GM12878 (cell line): ENCODE measurements around the gene PCDHGB6. TPM values are rescaled to one million over a fixed set of nuclear protein-coding genes. Genes with fewer than 3 reads are reported as not detected.

Experiments used
- ATAC-seq: fragments of 200-7000 bp; cut with Tn5 transposase; 3 replicates; pipeline ENCODE4 v1.9.1; 2020; ENCODE audit warnings: mild to moderate bottlenecking, moderate library complexity
- BruUV-seq: library from RNA; stranded (reverse); fragments of 400-500 nt; replicated peaks from 2 replicates; lab custom pipeline; 2021; lab: Mats Ljungman, UMichigan
- CTCF ChIA-PET: fragments of 300-600 bp; sonication (Branson Sonifier 250); formaldehyde crosslinking; extraction: SDS; loops from one replicate; lab custom pipeline; 2021; ENCODE audit warnings: inconsistent platforms; lab: Yijun Ruan, JAX
- POLR2A ChIA-PET: fragments of 350-600 bp; formaldehyde crosslinking; extraction: SDS; loops from one replicate; lab custom pipeline; 2021; ENCODE audit warnings: inconsistent platforms; lab: Charles Lee
- RAD21 ChIA-PET: fragments of 300-600 bp; sonication (Branson Sonifier 250); formaldehyde crosslinking; loops from one replicate; lab custom pipeline; 2023; ENCODE audit warnings: antibody characterized with exemption; ENCODE audit not compliant: unreplicated experiment; lab: Charles Lee
- SMC1A ChIA-PET: fragments of 300-600 bp; sonication (Branson Sonifier 250); formaldehyde crosslinking; loops from one replicate; lab custom pipeline; 2023; ENCODE audit not compliant: unreplicated experiment, uncharacterized antibody; lab: Charles Lee
- DNase-seq: peaks from one replicate; pipeline ENCODE4 v3.0.0-alpha.2; 2011; ENCODE audit warnings: low read depth, low spot score
- FAIRE-seq: peaks from 3 replicates; lab custom pipeline; 2011; peaks lifted over from hg19 to GRCh38; lab: Jason Lieb, UNC
- H2AFZ ChIP-seq: 2 replicates; pipeline ENCODE4 v1.6.0; 2011; ENCODE audit warnings: low read depth, low read length, control low read depth; ENCODE audit not compliant: control insufficient read depth
- H3K27ac ChIP-seq: 2 replicates; pipeline ENCODE4 v1.5.1; 2011; ENCODE audit warnings: control low read depth; ENCODE audit not compliant: control insufficient read depth, insufficient read depth
- H3K27me3 ChIP-seq, 2 experiments: replicated peaks in 1 of 2; 2 replicates each; pipeline versions ENCODE4 v1.6.0 to v1.6.1; 2011; ENCODE audit warnings: low read length in 1 of 2; ENCODE audit not compliant: control insufficient read depth in 2 of 2, insufficient read depth in 2 of 2
- H3K36me3 ChIP-seq, 2 experiments: 2 replicates each; pipeline ENCODE4 v1.5.1; 2011; ENCODE audit warnings: low read length in 1 of 2; ENCODE audit not compliant: control insufficient read depth in 2 of 2, insufficient read depth in 2 of 2
- H3K4me1 ChIP-seq: 2 replicates; pipeline ENCODE4 v1.6.1; 2011; ENCODE audit warnings: mild to moderate bottlenecking, low read length, moderate library complexity, mixed read lengths; ENCODE audit not compliant: control insufficient read depth, insufficient read depth
- H3K4me2 ChIP-seq: 2 replicates; pipeline ENCODE4 v1.6.0; 2011; ENCODE audit warnings: control low read depth; ENCODE audit not compliant: control insufficient read depth, insufficient read depth
- H3K4me3 ChIP-seq: fragments of 200-600 bp; sonication (generic); 2 replicates; pipeline ENCODE4 v1.5.1; 2016
- H3K79me2 ChIP-seq: 2 replicates; pipeline ENCODE4 v1.6.0; 2011; ENCODE audit warnings: low read length; ENCODE audit not compliant: control insufficient read depth, insufficient read depth
- H3K9ac ChIP-seq: 2 replicates; pipeline ENCODE4 v1.8.0; 2011; ENCODE audit warnings: low read length, control low read depth, mixed read lengths; ENCODE audit not compliant: control insufficient read depth, insufficient read depth
- H3K9me3 ChIP-seq: replicated peaks from 3 replicates; pipeline ENCODE4 v1.5.1; 2011; ENCODE audit warnings: mild to moderate bottlenecking, low read length; ENCODE audit not compliant: control insufficient read depth, insufficient read depth
- H4K20me1 ChIP-seq: 2 replicates; pipeline ENCODE4 v1.6.0; 2011; ENCODE audit not compliant: control insufficient read depth, insufficient read depth
- BHLHE40 ChIP-seq, 2 experiments: fragments of 450-650 bp in 1 of 2; IDR thresholded peaks; 2 replicates each; pipeline ENCODE4 v1.6.1; 2011 to 2017; ENCODE audit warnings: low read depth in 2 of 2, borderline replicate concordance in 1 of 2, improper control_type of control experiment in 1 of 2, low read length in 1 of 2, mild to moderate bottlenecking in 1 of 2
- CHD1 ChIP-seq: IDR thresholded peaks from 2 replicates; pipeline ENCODE4 v1.6.1; 2012; ENCODE audit warnings: low read depth, low read length, improper control_type of control experiment
- KAT2A ChIP-seq: conservative IDR thresholded peaks from 2 replicates; pipeline ENCODE4 v1.6.1; 2011; ENCODE audit warnings: low read depth, low read length; ENCODE audit not compliant: control insufficient read depth
- LARP7 ChIP-seq: fragments of 450-650 bp; IDR thresholded peaks from 2 replicates; pipeline ENCODE4 v1.6.1; 2017; ENCODE audit warnings: mild to moderate bottlenecking
- PML ChIP-seq: IDR thresholded peaks from 2 replicates; pipeline ENCODE4 v1.6.1; 2012; ENCODE audit warnings: low read length, inconsistent platforms
- SIN3A ChIP-seq: IDR thresholded peaks from 2 replicates; pipeline ENCODE4 v1.6.1; 2012; ENCODE audit warnings: low read depth, low read length, improper control_type of control experiment
- SMAD5 ChIP-seq: IDR thresholded peaks from 2 replicates; pipeline ENCODE4 v1.6.1; 2016; ENCODE audit warnings: antibody characterized with exemption, low read depth
- SPI1 ChIP-seq: IDR thresholded peaks from 2 replicates; pipeline ENCODE4 v1.6.1; 2011; ENCODE audit warnings: low read depth, mild to moderate bottlenecking, low read length, moderate library complexity, borderline replicate concordance; ENCODE audit not compliant: insufficient read depth
- STAT3 ChIP-seq: IDR thresholded peaks from 2 replicates; pipeline ENCODE4 v1.6.1; 2011; ENCODE audit warnings: low read depth, low read length, improper control_type of control experiment
- WGBS: methylation state at CpG from one replicate; pipeline ENCODE4 v1.1.6; 2016; ENCODE audit warnings: low lambda C conversion rate; ENCODE audit not compliant: insufficient replicate concordance, insufficient coverage; ENCODE audit errors: missing lambda C conversion rate; 5-methylcytosine and 5-hydroxymethylcytosine counted together
- in situ Hi-C: fragments of 300-500 bp; cut with MboI; formaldehyde crosslinking; loops from 9 replicates; pipeline ENCODE4 v1.14.3; 2018; ENCODE audit warnings: mixed read lengths
- intact Hi-C: fragments of 100-400 bp; cut with micrococcal nuclease; formaldehyde crosslinking; loops from one replicate; pipeline ENCODE4 v1.14.2; 2022; ENCODE audit not compliant: unreplicated experiment
- polyA plus RNA-seq, 11 experiments: library from polyadenylated mRNA; depleted of rRNA in 4 of 11; unstranded in 6 of 11; stranded (reverse) in 5 of 11; fragments of >200 nt; fragmentation: Nextera tagmentation in 4 of 11; fragmentation: Illumina TruSeq in 1 of 11; extraction: Ambion mirVana in 4 of 11; extraction: Trizol in 1 of 11; gene quantifications; 1 replicate in 1 of 11; 2 replicates in 10 of 11; pipeline versions ENCODE4 v1.2.1 to v1.2.3, GENCODE V29; 2011 to 2016; ENCODE audit warnings: inconsistent platforms in 2 of 11, missing spikeins in 2 of 11, low read depth in 1 of 11
- total RNA-seq, 4 experiments: library from RNA; depleted of rRNA in 3 of 4; stranded (reverse); fragments of >200 nt in 3 of 4; fragmentation: Illumina TruSeq in 1 of 4; extraction: Trizol in 1 of 4; gene quantifications; 2 replicates each; pipeline versions ENCODE4 v1.2.1 to v1.2.3, GENCODE V29; 2013 to 2021
- TF ChIP-seq, protein P1 (sequence below): IDR thresholded peaks from 2 replicates; pipeline ENCODE4 v1.6.1; 2012; ENCODE audit warnings: low read depth, low read length, improper control_type of control experiment
- TF ChIP-seq, protein P2 (sequence below): IDR thresholded peaks from 2 replicates; pipeline ENCODE4 v1.6.1; 2011; ENCODE audit warnings: borderline replicate concordance, low read depth, mild to moderate bottlenecking, moderate library complexity, low read length; ENCODE audit not compliant: insufficient read depth, poor library complexity, severe bottlenecking
- TF ChIP-seq, protein P3 (sequence below): IDR thresholded peaks from 2 replicates; pipeline ENCODE4 v1.6.1; 2011; ENCODE audit warnings: low read depth, mild to moderate bottlenecking, low read length, moderate library complexity, borderline replicate concordance; ENCODE audit errors: extremely low read depth

Gene PCDHGB6
- total and polyA plus RNA-seq, 10 of the 15 experiments (the other 5 are each of a cell fraction or from before 2014, with no cell fraction given) = 0.07 to 1.0 (median 0.31) TPM

DNA sequence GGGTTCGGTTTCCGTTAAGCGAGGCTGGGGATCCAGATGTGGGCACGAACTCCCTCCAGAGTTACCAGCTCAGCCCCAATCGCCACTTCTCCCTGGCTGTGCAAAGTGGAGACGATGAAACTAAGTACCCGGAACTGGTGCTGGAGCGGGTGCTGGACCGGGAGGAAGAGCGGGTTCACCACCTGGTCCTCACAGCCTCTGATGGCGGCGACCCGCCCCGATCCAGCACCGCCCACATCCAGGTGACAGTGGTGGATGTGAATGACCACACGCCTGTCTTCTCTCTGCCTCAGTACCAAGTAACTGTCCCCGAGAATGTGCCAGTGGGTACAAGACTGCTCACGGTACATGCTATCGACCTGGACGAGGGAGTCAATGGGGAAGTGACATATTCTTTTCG lies 24.5 kb upstream of the PCDHGB6 start:
- H2AFZ ChIP-seq = no peak overlapping the region

More for the DNA sequence above, 24.5 kb upstream of the PCDHGB6 start:
- TF ChIP-seq STAT3 = no peak
- no peak for TF ChIP-seq CHD1
- TF ChIP-seq, protein P1, sequence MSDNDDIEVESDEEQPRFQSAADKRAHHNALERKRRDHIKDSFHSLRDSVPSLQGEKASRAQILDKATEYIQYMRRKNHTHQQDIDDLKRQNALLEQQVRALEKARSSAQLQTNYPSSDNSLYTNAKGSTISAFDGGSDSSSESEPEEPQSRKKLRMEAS = no peak
- TF ChIP-seq PML = no peak
- TF ChIP-seq LARP7 = no peak
- TF ChIP-seq SIN3A = no peak
- no peak for TF ChIP-seq SMAD5
- TF ChIP-seq, protein P2, sequence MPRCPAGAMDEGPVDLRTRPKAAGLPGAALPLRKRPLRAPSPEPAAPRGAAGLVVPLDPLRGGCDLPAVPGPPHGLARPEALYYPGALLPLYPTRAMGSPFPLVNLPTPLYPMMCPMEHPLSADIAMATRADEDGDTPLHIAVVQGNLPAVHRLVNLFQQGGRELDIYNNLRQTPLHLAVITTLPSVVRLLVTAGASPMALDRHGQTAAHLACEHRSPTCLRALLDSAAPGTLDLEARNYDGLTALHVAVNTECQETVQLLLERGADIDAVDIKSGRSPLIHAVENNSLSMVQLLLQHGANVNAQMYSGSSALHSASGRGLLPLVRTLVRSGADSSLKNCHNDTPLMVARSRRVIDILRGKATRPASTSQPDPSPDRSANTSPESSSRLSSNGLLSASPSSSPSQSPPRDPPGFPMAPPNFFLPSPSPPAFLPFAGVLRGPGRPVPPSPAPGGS = no peak
- no peak for TF ChIP-seq BHLHE40 (IDR thresholded peaks at IDR 0.05; ENCODE audit: borderline replicate concordance in 1 of 2, low read depth in 2 of 2, low read length in 1 of 2)
- TF ChIP-seq, protein P3, sequence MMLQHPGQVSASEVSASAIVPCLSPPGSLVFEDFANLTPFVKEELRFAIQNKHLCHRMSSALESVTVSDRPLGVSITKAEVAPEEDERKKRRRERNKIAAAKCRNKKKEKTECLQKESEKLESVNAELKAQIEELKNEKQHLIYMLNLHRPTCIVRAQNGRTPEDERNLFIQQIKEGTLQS = no peak
- TF ChIP-seq SPI1 = no peak
- no peak for TF ChIP-seq KAT2A
- Histone ChIP-seq H3K27me3 (no peaks in the 10 kb centered on the region), H3K9me3 (peaks cover 2% of the 10 kb centered on the region; the same call in 1 of the 3 replicates), H3K79me2 (no peaks in the 10 kb centered on the region), H3K4me1 (no peaks in the 10 kb centered on the region), H3K4me2 (no peak overlapping the region), H3K36me3 (no peaks in the 10 kb centered on the region), H3K27ac (no peak overlapping the region), H4K20me1 (no peaks in the 10 kb centered on the region), H3K4me3 (no peak overlapping the region), H3K9ac (no peak overlapping the region)
- SMC1A ChIA-PET = no interaction called here
- DNase-seq (no peak), FAIRE-seq (no peak), ATAC-seq (no peak)
- RAD21 ChIA-PET = no interaction called here
- intact Hi-C loops (no loop called here), in situ Hi-C loops (no loop called here)
- BruUV-seq = no TSS peak
- WGBS = 27% methylated on average over 21 of the region's 21 CpGs
- CTCF ChIA-PET = interaction anchor here (0.8 to 1.5 kb wide), 2 partner anchors 8 to 175 kb away, joined by 3 read pairs; no protein-coding TSS in a partner anchor
- POLR2A ChIA-PET = no interaction called here
